Breast epithelium (tissue), 3 donors: Measurements from ENCODE around the gene GRIK4.

ENCODE experiments used
- POLR2AphosphoS5 ChIP-seq, 3 donors: sonication (generic); formaldehyde crosslinking; IDR thresholded peaks; one replicate each; pipeline ENCODE4 v1.6.1; 2017; ENCODE audit warnings: antibody characterized with exemption in 3 of 3
- TF ChIP-seq, protein P1 (sequence below), 3 donors: fragments of 450-650 bp; IDR thresholded peaks; one replicate each; pipeline ENCODE4 v1.5.1; 2016 to 2017; ENCODE audit warnings: antibody characterized with exemption in 3 of 3, mild to moderate bottlenecking in 3 of 3, moderate library complexity in 3 of 3

GRCh38 chr11:120681434-120682331, 170.1 kb downstream of the GRIK4 start:
- TF ChIP-seq, protein P1, sequence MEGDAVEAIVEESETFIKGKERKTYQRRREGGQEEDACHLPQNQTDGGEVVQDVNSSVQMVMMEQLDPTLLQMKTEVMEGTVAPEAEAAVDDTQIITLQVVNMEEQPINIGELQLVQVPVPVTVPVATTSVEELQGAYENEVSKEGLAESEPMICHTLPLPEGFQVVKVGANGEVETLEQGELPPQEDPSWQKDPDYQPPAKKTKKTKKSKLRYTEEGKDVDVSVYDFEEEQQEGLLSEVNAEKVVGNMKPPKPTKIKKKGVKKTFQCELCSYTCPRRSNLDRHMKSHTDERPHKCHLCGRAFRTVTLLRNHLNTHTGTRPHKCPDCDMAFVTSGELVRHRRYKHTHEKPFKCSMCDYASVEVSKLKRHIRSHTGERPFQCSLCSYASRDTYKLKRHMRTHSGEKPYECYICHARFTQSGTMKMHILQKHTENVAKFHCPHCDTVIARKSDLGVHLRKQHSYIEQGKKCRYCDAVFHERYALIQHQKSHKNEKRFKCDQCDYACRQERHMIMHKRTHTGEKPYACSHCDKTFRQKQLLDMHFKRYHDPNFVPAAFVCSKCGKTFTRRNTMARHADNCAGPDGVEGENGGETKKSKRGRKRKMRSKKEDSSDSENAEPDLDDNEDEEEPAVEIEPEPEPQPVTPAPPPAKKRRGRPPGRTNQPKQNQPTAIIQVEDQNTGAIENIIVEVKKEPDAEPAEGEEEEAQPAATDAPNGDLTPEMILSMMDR (IDR thresholded peaks at IDR 0.05): no peak
- TF ChIP-seq POLR2AphosphoS5 (IDR thresholded peaks at IDR 0.05): no peak
